GM12864 (cell line): ENCODE results near the gene WDR83.
"Not testable (repeated sequence)": the region's sequence is repeated elsewhere in the genome, so short reads cannot be mapped to it uniquely, and the experiment has no call there.

Source experiments
- DNase-seq: peaks from one replicate; pipeline ENCODE4 v3.0.0-alpha.2; 2011; ENCODE audit warnings: low read depth
- H3K4me3 ChIP-seq: 2 replicates; pipeline ENCODE4 v1.5.1; 2011; ENCODE audit warnings: mild to moderate bottlenecking, low read depth, low read length, control low read depth
- CTCF ChIP-seq: IDR thresholded peaks from 2 replicates; pipeline ENCODE4 v1.5.1; 2011; ENCODE audit warnings: low read depth, mild to moderate bottlenecking, moderate library complexity, low read length, control low read depth, inconsistent platforms; ENCODE audit errors: missing control alignments

The WDR83 gene

GRCh38 chr19:12666265-12667048 is at the start of gene WDR83, which contains the start of gene MAN2B1:
WDR83 (plus strand) TSS chr19:12666807; CDS start chr19:12669791, 2,984 bp downstream.
MAN2B1 (minus strand) TSS chr19:12666742; CDS start chr19:12666701, 41 bp downstream.
- peak within 1 kb of the TSS; percentile 95 for H3K4me3 ChIP-seq
- no peak for TF ChIP-seq CTCF
- DNase-seq, result no peak

- DNase-seq, result no peak
- H3K4me3 ChIP-seq, result no peak overlapping the region
- TF ChIP-seq CTCF, result no peak
Observed at GRCh38 chr19:12617646-12618045, 49.0 kb upstream of the WDR83 start.

GRCh38 chr19:12621253-12622024 is 45.2 kb upstream of the WDR83 start:
- not testable (repeated sequence) for H3K4me3 ChIP-seq, DNase-seq

GRCh38 chr19:12623361-12624031 is 43.1 kb upstream of the WDR83 start:
- H3K4me3 ChIP-seq, result no peak overlapping the region
- TF ChIP-seq CTCF, result no peak
- no peak for DNase-seq

GRCh38 chr19:12626958-12627357 is 39.6 kb upstream of the WDR83 start:
- no peak for TF ChIP-seq CTCF
- H3K4me3 ChIP-seq, result no peak overlapping the region
- DNase-seq, result no peak

GRCh38 chr19:12628040-12629022 is 38.3 kb upstream of the WDR83 start:
- H3K4me3 ChIP-seq, result no peak overlapping the region
- DNase-seq, result no peak
- TF ChIP-seq CTCF, result no peak
